Activated CD4-positive, alpha-beta memory T cell treated with anti-CD3 and anti-CD28 coated beads, Interleukin-2, amount 10 ng/mL, durations not matched to agents 7 days and 5 days (primary cell): ENCODE measurements around the gene DCTD. TPM values are rescaled to one million over a fixed set of nuclear protein-coding genes. Genes with fewer than 3 reads are reported as not detected.

Source experiments
- CTCF ChIA-PET: fragments of 350-600 bp; sonication (Branson Sonifier 250); formaldehyde crosslinking; loops from one replicate; lab custom pipeline; 2021; ENCODE audit warnings: antibody characterized with exemption, inconsistent platforms; lab: Charles Lee
- POLR2A ChIA-PET: fragments of 350-600 bp; sonication (Branson Sonifier 250); formaldehyde crosslinking; loops from one replicate; lab custom pipeline; 2021; ENCODE audit warnings: antibody characterized with exemption; lab: Charles Lee
- DNase-seq: peaks from one replicate; pipeline ENCODE4 v3.0.0-alpha.2; 2020
- H3K27ac Mint-ChIP-seq: one replicate; pipeline ENCODE4 v1.8.0; 2021; ENCODE audit warnings: mild to moderate bottlenecking, mixed read lengths
- H3K27me3 Mint-ChIP-seq: one replicate; pipeline ENCODE4 v1.8.0; 2021; ENCODE audit warnings: mixed read lengths
- H3K36me3 Mint-ChIP-seq: one replicate; pipeline ENCODE4 v1.8.0; 2021; ENCODE audit warnings: low read depth, mixed read lengths
- H3K4me1 Mint-ChIP-seq: one replicate; pipeline ENCODE4 v1.8.0; 2021; ENCODE audit warnings: mixed read lengths
- H3K4me3 Mint-ChIP-seq: one replicate; pipeline ENCODE4 v1.8.0; 2021; ENCODE audit warnings: mild to moderate bottlenecking, mixed read lengths
- H3K9me3 Mint-ChIP-seq: one replicate; pipeline ENCODE4 v1.8.0; 2021; ENCODE audit warnings: mixed read lengths
- total RNA-seq, 2 experiments: library from RNA; stranded (reverse); gene quantifications; one replicate each; pipeline ENCODE4 v1.2.3, GENCODE V29; 2021

DCTD gene
- total RNA-seq, 2 experiments from 2014 or later = 71.0 to 72.9 TPM

DNA sequence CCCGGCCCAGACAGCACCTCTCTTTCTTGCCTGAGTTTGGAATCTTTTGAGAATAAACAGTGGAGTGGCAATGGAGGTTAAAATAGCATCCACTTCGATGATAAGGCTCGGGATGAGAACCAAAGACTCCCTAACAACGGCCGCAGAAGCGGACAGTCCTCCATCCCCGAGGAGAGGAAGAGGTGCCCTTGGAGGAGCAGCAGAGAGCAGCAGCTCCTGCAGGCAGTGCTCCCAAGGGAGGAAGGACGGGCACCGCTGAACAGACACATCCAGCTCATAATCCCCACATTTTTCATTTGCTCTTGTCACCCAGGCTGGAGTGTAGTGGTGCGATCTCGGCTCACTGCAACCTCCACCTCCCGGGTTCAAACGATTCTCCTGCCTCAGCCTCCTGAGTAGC is 61.3 kb downstream of the DCTD start:
- Mint-ChIP-seq H3K36me3 (no peaks in the 10 kb centered on the region), H3K27ac (no peak overlapping the region)
- DNase-seq = no peak

GRCh38 chr4:182855312-182855711 is 61.9 kb downstream of the DCTD start:
- no peak for DNase-seq
- H3K4me1 Mint-ChIP-seq = no peaks in the 10 kb centered on the region
- H3K4me3 Mint-ChIP-seq = no peak overlapping the region
- ChIA-PET CTCF (no interaction called here), POLR2A (no interaction called here)
- no peak overlapping the region for H3K27ac Mint-ChIP-seq
- H3K27me3 Mint-ChIP-seq = no peaks in the 10 kb centered on the region
- H3K9me3 Mint-ChIP-seq = peaks cover 4% of the 10 kb centered on the region
- H3K36me3 Mint-ChIP-seq = no peaks in the 10 kb centered on the region

More for the DNA sequence above, 61.3 kb downstream of the DCTD start:
- Mint-ChIP-seq H3K4me1 (no peaks in the 10 kb centered on the region), H3K27me3 (no peaks in the 10 kb centered on the region), H3K4me3 (no peak overlapping the region), H3K9me3 (peaks cover 4% of the 10 kb centered on the region)
- ChIA-PET CTCF (no interaction called here), POLR2A (no interaction called here)

DNA sequence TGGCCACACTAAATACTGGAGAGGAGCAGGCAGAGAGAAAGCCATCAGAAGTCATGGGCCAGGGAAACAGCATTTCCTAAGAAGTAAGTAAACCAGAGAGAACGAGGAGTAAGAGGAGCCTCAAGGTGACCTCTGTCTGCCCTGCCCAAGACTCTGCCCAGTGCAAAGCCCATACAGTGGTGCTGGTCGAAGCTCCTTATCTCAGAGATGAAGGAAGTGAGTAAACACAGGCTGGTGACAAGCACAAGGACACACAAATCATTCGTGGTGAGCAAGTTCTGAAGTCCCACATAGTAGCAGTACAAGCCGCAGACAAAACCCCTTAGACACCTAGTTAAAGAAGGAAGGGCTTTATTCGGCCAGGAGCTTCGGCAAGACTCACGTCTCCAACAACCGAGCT is 62.7 kb downstream of the DCTD start:
- no peaks in the 10 kb centered on the region for H3K27me3 Mint-ChIP-seq
- ChIA-PET POLR2A (no interaction called here), CTCF (no interaction called here)
- H3K36me3 Mint-ChIP-seq = no peaks in the 10 kb centered on the region
- H3K4me3 Mint-ChIP-seq = no peak overlapping the region
- H3K9me3 Mint-ChIP-seq = no peaks in the 10 kb centered on the region
- no peak overlapping the region for H3K27ac Mint-ChIP-seq
- H3K4me1 Mint-ChIP-seq = no peaks in the 10 kb centered on the region
- no peak for DNase-seq

GRCh38 chr4:182853731-182854330 is 63.4 kb downstream of the DCTD start:
- Mint-ChIP-seq H3K9me3 (no peaks in the 10 kb centered on the region), H3K27me3 (no peaks in the 10 kb centered on the region), H3K4me1 (no peaks in the 10 kb centered on the region), H3K27ac (no peak overlapping the region), H3K36me3 (no peaks in the 10 kb centered on the region), H3K4me3 (no peak overlapping the region)
- no peak for DNase-seq
- ChIA-PET POLR2A (no interaction called here), CTCF (no interaction called here)

GRCh38 chr4:182848685-182849084 is 68.5 kb downstream of the DCTD start:
- H3K4me3 Mint-ChIP-seq = no peak overlapping the region
- CTCF ChIA-PET = no interaction called here
- no peak for DNase-seq
- POLR2A ChIA-PET = no interaction called here
- H3K9me3 Mint-ChIP-seq = no peaks in the 10 kb centered on the region
- H3K27ac Mint-ChIP-seq = no peak overlapping the region
- no peaks in the 10 kb centered on the region for H3K27me3 Mint-ChIP-seq
- no peaks in the 10 kb centered on the region for H3K36me3 Mint-ChIP-seq
- no peaks in the 10 kb centered on the region for H3K4me1 Mint-ChIP-seq

- H3K27ac Mint-ChIP-seq = no peak overlapping the region
- H3K9me3 Mint-ChIP-seq = no peaks in the 10 kb centered on the region
- no peak for DNase-seq
- ChIA-PET CTCF (no interaction called here), POLR2A (no interaction called here)
- H3K4me3 Mint-ChIP-seq = no peak overlapping the region
- H3K36me3 Mint-ChIP-seq = no peaks in the 10 kb centered on the region
- no peaks in the 10 kb centered on the region for H3K27me3 Mint-ChIP-seq
- H3K4me1 Mint-ChIP-seq = no peaks in the 10 kb centered on the region
Observed at GRCh38 chr4:182847576-182848450, 69.4 kb downstream of the DCTD start.

- Mint-ChIP-seq H3K9me3 (no peaks in the 10 kb centered on the region), H3K4me3 (no peak overlapping the region), H3K27me3 (no peaks in the 10 kb centered on the region), H3K27ac (no peak overlapping the region), H3K4me1 (no peaks in the 10 kb centered on the region), H3K36me3 (no peaks in the 10 kb centered on the region)
- CTCF ChIA-PET = no interaction called here
- POLR2A ChIA-PET = no interaction called here
- DNase-seq = no peak
Observed at GRCh38 chr4:182846036-182846435, 71.2 kb downstream of the DCTD start.

GRCh38 chr4:182845618-182846017 is 71.6 kb downstream of the DCTD start:
- ChIA-PET CTCF (no interaction called here), POLR2A (no interaction called here)
- no peaks in the 10 kb centered on the region for H3K4me1 Mint-ChIP-seq
- no peaks in the 10 kb centered on the region for H3K9me3 Mint-ChIP-seq
- no peaks in the 10 kb centered on the region for H3K36me3 Mint-ChIP-seq
- DNase-seq = no peak
- H3K27ac Mint-ChIP-seq = no peak overlapping the region
- H3K27me3 Mint-ChIP-seq = no peaks in the 10 kb centered on the region
- no peak overlapping the region for H3K4me3 Mint-ChIP-seq

- POLR2A ChIA-PET = no interaction called here
- no peak overlapping the region for H3K27ac Mint-ChIP-seq
- CTCF ChIA-PET = no interaction called here
Observed at GRCh38 chr4:182843808-182844325, 73.3 kb downstream of the DCTD start.

DNA sequence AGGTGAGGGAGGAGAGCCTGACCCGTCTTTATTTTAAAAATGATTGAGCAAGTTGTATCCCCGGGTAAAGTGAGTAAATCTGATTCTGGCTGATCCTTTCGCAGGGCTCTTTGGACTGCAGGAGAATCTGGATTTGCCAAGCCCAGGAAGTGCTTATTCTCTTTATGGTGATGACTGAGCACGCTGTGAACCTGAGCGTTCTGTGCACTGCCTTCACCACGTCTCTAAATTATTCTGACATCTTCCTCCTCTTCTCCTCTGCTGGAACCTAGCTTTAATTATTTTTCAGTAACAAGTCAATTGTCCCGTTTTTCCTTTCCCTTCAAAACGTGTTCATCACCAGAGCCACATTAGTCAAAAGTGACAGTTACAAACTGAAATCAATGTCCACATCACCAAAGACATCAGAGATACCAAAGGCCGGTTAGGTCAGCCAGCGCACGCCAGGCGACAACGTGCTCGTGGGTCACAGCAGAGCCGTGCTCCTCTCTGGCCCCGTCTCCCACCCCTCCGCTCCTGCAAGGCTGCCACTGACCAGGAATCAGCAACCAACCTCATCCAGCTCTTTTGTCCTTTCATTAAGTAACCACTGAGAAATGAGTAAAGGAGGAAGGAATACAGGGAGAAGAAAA is 74.3 kb downstream of the DCTD start:
- no peaks in the 10 kb centered on the region for H3K9me3 Mint-ChIP-seq
- H3K27ac Mint-ChIP-seq = no peak overlapping the region
- ChIA-PET POLR2A (no interaction called here), CTCF (no interaction called here)
- no peaks in the 10 kb centered on the region for H3K4me1 Mint-ChIP-seq
- no peak for DNase-seq
- H3K4me3 Mint-ChIP-seq = no peak overlapping the region
- no peaks in the 10 kb centered on the region for H3K27me3 Mint-ChIP-seq
- H3K36me3 Mint-ChIP-seq = no peaks in the 10 kb centered on the region

More at GRCh38 chr4:182843808-182844325, 73.3 kb downstream of the DCTD start:
- Mint-ChIP-seq H3K9me3 (no peaks in the 10 kb centered on the region), H3K4me3 (no peak overlapping the region), H3K36me3 (no peaks in the 10 kb centered on the region), H3K27me3 (no peaks in the 10 kb centered on the region), H3K4me1 (no peaks in the 10 kb centered on the region)
- no peak for DNase-seq

GRCh38 chr4:182842104-182842600 is 75.0 kb downstream of the DCTD start:
- H3K4me3 Mint-ChIP-seq = no peak overlapping the region
- H3K4me1 Mint-ChIP-seq = no peaks in the 10 kb centered on the region
- no peaks in the 10 kb centered on the region for H3K9me3 Mint-ChIP-seq
- H3K27ac Mint-ChIP-seq = no peak overlapping the region
- DNase-seq = no peak
- CTCF ChIA-PET = no interaction called here
- no peaks in the 10 kb centered on the region for H3K36me3 Mint-ChIP-seq
- no peaks in the 10 kb centered on the region for H3K27me3 Mint-ChIP-seq
- POLR2A ChIA-PET = no interaction called here

GRCh38 chr4:182840108-182840507 is 77.1 kb downstream of the DCTD start:
- CTCF ChIA-PET = no interaction called here
- Mint-ChIP-seq H3K36me3 (no peaks in the 10 kb centered on the region), H3K27me3 (no peaks in the 10 kb centered on the region), H3K9me3 (no peaks in the 10 kb centered on the region), H3K4me1 (no peaks in the 10 kb centered on the region), H3K27ac (no peak overlapping the region), H3K4me3 (no peak overlapping the region)
- POLR2A ChIA-PET = no interaction called here
- no peak for DNase-seq
